DND-41 (cell line): ENCODE measurements around the gene SLC50A1.

Source experiments
- EZH2 ChIP-seq: IDR thresholded peaks from 3 replicates; pipeline ENCODE4 v1.6.1; 2012; ENCODE audit warnings: borderline replicate concordance, low read depth, mild to moderate bottlenecking, moderate library complexity, low read length, inconsistent platforms; ENCODE audit not compliant: severe bottlenecking
- TF ChIP-seq, protein P1 (sequence below): IDR thresholded peaks from 2 replicates; pipeline ENCODE4 v1.5.1; 2012; ENCODE audit warnings: borderline replicate concordance, low read length, moderate library complexity, mild to moderate bottlenecking; ENCODE audit not compliant: poor library complexity, severe bottlenecking; ENCODE audit errors: extremely low read depth

GRCh38 chr1:155171836-155172731, 36.4 kb downstream of the SLC50A1 start:
- TF ChIP-seq, protein P1, sequence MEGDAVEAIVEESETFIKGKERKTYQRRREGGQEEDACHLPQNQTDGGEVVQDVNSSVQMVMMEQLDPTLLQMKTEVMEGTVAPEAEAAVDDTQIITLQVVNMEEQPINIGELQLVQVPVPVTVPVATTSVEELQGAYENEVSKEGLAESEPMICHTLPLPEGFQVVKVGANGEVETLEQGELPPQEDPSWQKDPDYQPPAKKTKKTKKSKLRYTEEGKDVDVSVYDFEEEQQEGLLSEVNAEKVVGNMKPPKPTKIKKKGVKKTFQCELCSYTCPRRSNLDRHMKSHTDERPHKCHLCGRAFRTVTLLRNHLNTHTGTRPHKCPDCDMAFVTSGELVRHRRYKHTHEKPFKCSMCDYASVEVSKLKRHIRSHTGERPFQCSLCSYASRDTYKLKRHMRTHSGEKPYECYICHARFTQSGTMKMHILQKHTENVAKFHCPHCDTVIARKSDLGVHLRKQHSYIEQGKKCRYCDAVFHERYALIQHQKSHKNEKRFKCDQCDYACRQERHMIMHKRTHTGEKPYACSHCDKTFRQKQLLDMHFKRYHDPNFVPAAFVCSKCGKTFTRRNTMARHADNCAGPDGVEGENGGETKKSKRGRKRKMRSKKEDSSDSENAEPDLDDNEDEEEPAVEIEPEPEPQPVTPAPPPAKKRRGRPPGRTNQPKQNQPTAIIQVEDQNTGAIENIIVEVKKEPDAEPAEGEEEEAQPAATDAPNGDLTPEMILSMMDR: no peak
- no peak for TF ChIP-seq EZH2
